NCI-H69 (cell line): ENCODE data around the gene GP9.

Experiments
- DNase-seq: peaks from one replicate; lab custom pipeline; 2025; lab: John Stamatoyannopoulos, UW

Gene GP9

GRCh38 chr3:129028866-129029265 lies 31.7 kb upstream of the GP9 start:
- DNase-seq = no peak

- no peak for DNase-seq
These were observed 30.0 kb upstream of the GP9 start for GRCh38 chr3:129030611-129031010.

- no peak for DNase-seq
These were observed 28.9 kb upstream of the GP9 start for GRCh38 chr3:129031476-129032215.

- no peak for DNase-seq
These were observed 27.9 kb upstream of the GP9 start for GRCh38 chr3:129032716-129033115.

GRCh38 chr3:129033151-129033550 lies 27.4 kb upstream of the GP9 start:
- DNase-seq = no peak

- no peak for DNase-seq
These were observed 26.8 kb upstream of the GP9 start for GRCh38 chr3:129033633-129034321.

- no peak for DNase-seq
These were observed 25.9 kb upstream of the GP9 start for GRCh38 chr3:129034642-129035041.

- no peak for DNase-seq
These were observed 25.0 kb upstream of the GP9 start for GRCh38 chr3:129035360-129036221.

GRCh38 chr3:129036222-129037092 lies 24.1 kb upstream of the GP9 start:
- no peak for DNase-seq

- no peak for DNase-seq
These were observed 23.5 kb upstream of the GP9 start for GRCh38 chr3:129037093-129037419.

- DNase-seq = no peak
These were observed 22.3 kb upstream of the GP9 start for GRCh38 chr3:129038121-129038855.

GRCh38 chr3:129039271-129040038 lies 21.1 kb upstream of the GP9 start:
- DNase-seq = peak; percentile 94

GRCh38 chr3:129040039-129040336 lies 20.6 kb upstream of the GP9 start:
- no peak for DNase-seq

GRCh38 chr3:129040579-129041300 lies 19.8 kb upstream of the GP9 start:
- no peak for DNase-seq

- DNase-seq = no peak
These were observed 14.9 kb upstream of the GP9 start for GRCh38 chr3:129045675-129046036.

- DNase-seq = no peak
These were observed 14.4 kb upstream of the GP9 start for GRCh38 chr3:129046037-129046731.

GRCh38 chr3:129046732-129047552 lies 13.6 kb upstream of the GP9 start:
- DNase-seq = no peak

GRCh38 chr3:129047553-129047839 lies 13.1 kb upstream of the GP9 start:
- no peak for DNase-seq
